Keratinocyte (primary cell): ENCODE results near the gene TAGLN3.

ENCODE experiments used
- EZH2 ChIP-seq: IDR thresholded peaks from one replicate; pipeline ENCODE4 v1.6.1; 2012; ENCODE audit warnings: inconsistent platforms, mild to moderate bottlenecking, low read length, moderate library complexity
- TF ChIP-seq, protein P1 (sequence below), 3 experiments: IDR thresholded peaks in 1 of 3; conservative IDR thresholded peaks in 1 of 3; optimal IDR thresholded peaks in 1 of 3; 2 replicates in 2 of 3; 3 replicates in 1 of 3; pipeline versions ENCODE3 to v1.5.1; 2011; ENCODE audit warnings: low read length in 3 of 3, mild to moderate bottlenecking in 3 of 3, moderate library complexity in 2 of 3, control low read depth in 1 of 3, inconsistent platforms in 1 of 3; ENCODE audit not compliant: insufficient read depth in 2 of 3; ENCODE audit errors: extremely low read depth in 1 of 3

DNA sequence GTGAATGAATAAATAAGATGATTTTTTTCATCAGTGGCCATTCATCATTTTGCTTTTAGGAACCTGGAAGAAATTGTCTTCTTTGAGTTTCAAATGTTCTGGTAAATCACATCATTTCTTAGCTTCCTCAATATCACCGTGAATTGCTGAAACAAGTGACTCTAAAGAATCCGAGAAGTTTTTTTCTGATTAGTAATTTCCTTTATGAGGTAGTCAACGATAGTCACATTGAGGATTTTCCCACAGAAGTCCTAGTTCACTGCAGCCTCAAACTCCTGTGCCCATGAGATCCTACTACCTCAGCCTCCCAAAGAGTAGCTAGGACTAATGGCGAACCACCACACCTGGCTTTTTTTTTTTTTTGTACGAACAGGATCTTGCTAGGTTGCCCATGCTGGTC is 32.2 kb downstream of the TAGLN3 start:
- TF ChIP-seq, protein P1, sequence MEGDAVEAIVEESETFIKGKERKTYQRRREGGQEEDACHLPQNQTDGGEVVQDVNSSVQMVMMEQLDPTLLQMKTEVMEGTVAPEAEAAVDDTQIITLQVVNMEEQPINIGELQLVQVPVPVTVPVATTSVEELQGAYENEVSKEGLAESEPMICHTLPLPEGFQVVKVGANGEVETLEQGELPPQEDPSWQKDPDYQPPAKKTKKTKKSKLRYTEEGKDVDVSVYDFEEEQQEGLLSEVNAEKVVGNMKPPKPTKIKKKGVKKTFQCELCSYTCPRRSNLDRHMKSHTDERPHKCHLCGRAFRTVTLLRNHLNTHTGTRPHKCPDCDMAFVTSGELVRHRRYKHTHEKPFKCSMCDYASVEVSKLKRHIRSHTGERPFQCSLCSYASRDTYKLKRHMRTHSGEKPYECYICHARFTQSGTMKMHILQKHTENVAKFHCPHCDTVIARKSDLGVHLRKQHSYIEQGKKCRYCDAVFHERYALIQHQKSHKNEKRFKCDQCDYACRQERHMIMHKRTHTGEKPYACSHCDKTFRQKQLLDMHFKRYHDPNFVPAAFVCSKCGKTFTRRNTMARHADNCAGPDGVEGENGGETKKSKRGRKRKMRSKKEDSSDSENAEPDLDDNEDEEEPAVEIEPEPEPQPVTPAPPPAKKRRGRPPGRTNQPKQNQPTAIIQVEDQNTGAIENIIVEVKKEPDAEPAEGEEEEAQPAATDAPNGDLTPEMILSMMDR (optimal IDR thresholded peaks at IDR 0.05 in 1 of 3, IDR thresholded peaks at IDR 0.05 in 1 of 3, conservative IDR thresholded peaks at IDR 0.05 in 1 of 3; ENCODE audit: extremely low read depth in 1 of 3, insufficient read depth in 2 of 3, low read length in 3 of 3): no peak
- no peak for TF ChIP-seq EZH2
